ENCODE results near the gene ANO9. TPM values are rescaled to one million over a fixed set of nuclear protein-coding genes. Genes with fewer than 3 reads are reported as not detected.

Gene ANO9
- polyA plus RNA-seq, 5 donors, result 4.5 to 9.0 (median 6.8) TPM

- no peak for DNase-seq
Measured at GRCh38 chr11:452916-453527, 11.2 kb upstream of the ANO9 start.

GRCh38 chr11:452203-452744 lies 10.5 kb upstream of the ANO9 start:
- DNase-seq, result no peak

- no peak for DNase-seq
Measured at GRCh38 chr11:451738-452137, 9.9 kb upstream of the ANO9 start.

- peak; percentile 48 to 53 for DNase-seq
Measured at GRCh38 chr11:450809-451451, 9.1 kb upstream of the ANO9 start.

- peak; percentile 93 to 94 for DNase-seq
Measured at GRCh38 chr11:449889-450808, 8.3 kb upstream of the ANO9 start, which contains the start of gene PTDSS2. PTDSS2 (plus strand) TSS chr11:450279; CDS start chr11:450456, 177 bp downstream.

- peak; percentile 92 for DNase-seq
Measured at GRCh38 chr11:447923-448731, 6.3 kb upstream of the ANO9 start.

- no peak for DNase-seq
Measured at GRCh38 chr11:446891-447290, 5.1 kb upstream of the ANO9 start.

- no peak for DNase-seq
Measured at GRCh38 chr11:445765-446588, 4.2 kb upstream of the ANO9 start.

- DNase-seq, result peak in 1 of 2 donors; percentile 19
Measured at GRCh38 chr11:444396-445144, 2.8 kb upstream of the ANO9 start.

GRCh38 chr11:443542-444199 lies 1.9 kb upstream of the ANO9 start:
- no peak for DNase-seq

- no peak for DNase-seq
Measured at GRCh38 chr11:442611-443081, 835 bp upstream of the ANO9 start.

- DNase-seq, result no peak
Measured at GRCh38 chr11:441043-441417, 781 bp downstream of the ANO9 start.

GRCh38 chr11:440065-441042 lies 1.5 kb downstream of the ANO9 start:
- no peak for DNase-seq

GRCh38 chr11:439315-440064 lies 2.3 kb downstream of the ANO9 start:
- DNase-seq, result no peak

GRCh38 chr11:438101-438844 lies 3.5 kb downstream of the ANO9 start:
- no peak for DNase-seq

- DNase-seq, result no peak
Measured at GRCh38 chr11:437228-437870, 4.5 kb downstream of the ANO9 start.

Data from right lung (tissue), 5 donors.